Measurements from ENCODE around the gene TEK.
"Not testable (repeated sequence)": the region's sequence is repeated elsewhere in the genome, so short reads cannot be mapped to it uniquely, and the experiment has no call there.

The TEK gene

DNA sequence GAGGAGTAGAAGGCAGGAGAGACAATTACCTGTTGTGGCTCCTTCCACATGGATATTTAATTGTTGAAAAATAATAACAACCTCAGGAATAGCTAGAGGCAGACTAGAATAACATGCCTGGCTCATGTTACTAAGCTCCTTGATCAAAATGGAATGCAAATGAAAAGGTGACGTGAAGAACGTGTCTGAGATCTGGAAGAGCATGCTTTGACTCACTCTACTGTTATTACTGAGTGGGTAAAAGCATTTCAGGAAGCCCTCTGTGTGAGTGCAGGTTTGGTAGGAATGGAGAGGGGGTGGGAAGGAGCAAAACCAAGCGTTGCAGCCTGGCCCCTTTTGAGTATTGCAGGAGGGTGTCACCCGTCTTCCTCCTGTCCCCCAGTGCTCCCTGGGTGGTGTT is 103.2 kb downstream of the TEK start:
- in situ Hi-C loops (cut with HindIII; ENCODE audit: low sequenced_read_pairs) = no loop called here

DNA sequence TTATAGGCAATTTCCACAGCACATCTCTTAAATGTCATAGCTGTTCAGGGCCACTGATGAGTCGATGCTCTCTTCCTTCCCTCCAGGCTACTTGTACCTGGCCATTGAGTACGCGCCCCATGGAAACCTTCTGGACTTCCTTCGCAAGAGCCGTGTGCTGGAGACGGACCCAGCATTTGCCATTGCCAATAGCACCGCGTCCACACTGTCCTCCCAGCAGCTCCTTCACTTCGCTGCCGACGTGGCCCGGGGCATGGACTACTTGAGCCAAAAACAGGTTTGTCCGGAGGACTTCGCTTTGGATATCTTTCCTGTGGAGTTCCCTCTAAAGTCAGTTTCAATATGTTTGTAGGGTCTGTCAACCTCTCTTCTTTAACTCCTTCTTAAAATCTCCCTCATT is 103.6 kb downstream of the TEK start:
- in situ Hi-C loops (cut with HindIII; ENCODE audit: low sequenced_read_pairs) = no loop called here

DNA sequence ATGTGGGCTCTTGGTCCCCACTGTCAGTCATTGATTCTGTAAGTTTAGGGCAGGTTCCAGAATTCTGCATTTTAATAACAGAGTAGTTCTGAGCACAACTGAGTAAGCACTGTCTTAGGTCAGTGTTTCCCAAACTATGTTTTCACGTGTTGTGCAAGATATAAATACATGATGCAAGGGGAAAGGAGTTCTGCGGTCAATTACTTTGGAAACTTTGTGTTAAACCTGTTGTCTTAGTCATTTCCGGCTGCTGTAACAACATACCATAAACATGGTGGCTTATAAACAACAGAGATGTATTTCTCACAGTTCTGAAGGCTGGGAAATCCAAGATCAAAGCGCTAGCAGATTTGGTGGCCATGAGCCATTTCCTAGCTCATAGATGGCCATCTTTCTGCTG is 118.2 kb downstream of the TEK start:
- in situ Hi-C loops (cut with HindIII; ENCODE audit: low sequenced_read_pairs) = no loop called here

DNA sequence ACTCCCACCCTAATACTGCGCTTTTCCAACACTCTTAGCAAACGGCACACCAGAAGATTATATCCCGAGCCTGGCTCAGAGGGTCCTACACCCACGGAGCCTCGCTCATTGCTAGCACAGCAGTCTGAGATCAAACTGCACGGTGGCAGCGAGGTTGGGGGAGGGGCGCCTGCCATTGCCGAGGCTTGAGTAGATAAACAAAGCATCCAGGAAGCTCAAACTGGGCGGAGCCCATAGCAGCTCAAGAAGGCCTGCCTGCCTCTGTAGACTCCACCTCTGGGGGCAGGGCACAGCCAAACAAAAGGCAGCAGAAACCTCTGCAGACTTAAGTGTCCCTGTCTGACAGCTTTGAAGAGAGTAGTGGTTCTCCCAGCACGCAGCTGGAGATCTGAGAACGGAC is 130.6 kb downstream of the TEK start:
- in situ Hi-C loops (cut with HindIII; ENCODE audit: low sequenced_read_pairs) = not testable (repeated sequence)

DNA sequence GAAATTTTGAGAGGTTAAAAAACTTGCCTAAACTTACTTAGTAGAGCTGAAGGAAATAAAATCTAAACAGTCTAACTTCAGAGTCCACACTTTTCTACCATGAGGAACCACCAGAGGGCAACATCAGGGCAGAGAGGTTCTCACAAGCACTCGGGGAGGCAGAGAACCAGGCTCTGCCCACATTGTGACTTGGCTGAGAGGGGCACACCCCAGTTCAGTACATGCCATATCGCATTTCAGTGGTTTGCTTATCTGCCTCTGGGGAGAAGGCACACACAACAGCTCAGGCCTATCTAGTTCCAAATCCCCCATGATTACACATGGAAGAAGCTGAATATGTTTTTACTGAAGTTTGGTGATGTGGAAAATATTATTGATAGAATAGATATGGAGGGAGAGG is 138.7 kb downstream of the TEK start:
- in situ Hi-C loops (cut with HindIII; ENCODE audit: low sequenced_read_pairs) = no loop called here

DNA sequence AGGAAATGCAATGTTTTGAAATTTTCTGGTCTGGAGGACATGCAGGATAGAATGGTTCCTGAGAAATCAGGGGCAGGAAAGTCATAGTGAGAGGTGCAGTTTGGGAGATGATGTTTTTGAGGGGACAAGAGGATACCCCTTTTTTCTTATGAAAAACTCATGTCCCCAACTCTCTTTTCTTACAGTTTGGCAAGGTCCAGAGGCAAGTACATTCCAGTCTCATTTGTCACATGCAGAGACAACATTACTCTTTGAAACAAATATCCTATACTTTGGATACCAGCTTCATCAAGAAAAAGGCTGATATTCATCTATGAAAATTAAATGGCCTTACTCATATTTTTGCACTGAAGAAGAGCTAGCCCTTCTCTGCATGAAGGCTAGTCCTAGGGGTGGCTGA is 139.7 kb downstream of the TEK start:
- in situ Hi-C loops (cut with HindIII; ENCODE audit: low sequenced_read_pairs) = no loop called here

DNA sequence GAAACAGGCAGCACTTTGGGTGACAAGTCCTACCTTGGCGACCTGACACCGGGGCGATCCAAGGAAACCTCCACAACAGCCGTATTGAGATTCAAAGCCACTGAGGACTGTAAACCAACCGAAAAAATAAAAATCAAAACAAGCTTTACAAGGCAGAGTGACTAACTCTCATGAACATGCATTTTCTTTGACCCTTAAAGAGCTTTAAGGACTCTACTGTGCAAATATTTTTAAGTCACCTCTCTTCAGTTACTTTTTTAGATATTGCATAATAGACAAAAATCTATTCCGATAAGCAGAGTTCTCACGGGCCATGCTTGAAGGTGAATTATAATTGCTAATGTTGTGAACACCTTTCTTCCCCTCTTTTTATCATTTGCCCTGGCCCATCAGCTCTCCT is 149.6 kb downstream of the TEK start:
- in situ Hi-C loops (cut with HindIII; ENCODE audit: low sequenced_read_pairs) = no loop called here

DNA sequence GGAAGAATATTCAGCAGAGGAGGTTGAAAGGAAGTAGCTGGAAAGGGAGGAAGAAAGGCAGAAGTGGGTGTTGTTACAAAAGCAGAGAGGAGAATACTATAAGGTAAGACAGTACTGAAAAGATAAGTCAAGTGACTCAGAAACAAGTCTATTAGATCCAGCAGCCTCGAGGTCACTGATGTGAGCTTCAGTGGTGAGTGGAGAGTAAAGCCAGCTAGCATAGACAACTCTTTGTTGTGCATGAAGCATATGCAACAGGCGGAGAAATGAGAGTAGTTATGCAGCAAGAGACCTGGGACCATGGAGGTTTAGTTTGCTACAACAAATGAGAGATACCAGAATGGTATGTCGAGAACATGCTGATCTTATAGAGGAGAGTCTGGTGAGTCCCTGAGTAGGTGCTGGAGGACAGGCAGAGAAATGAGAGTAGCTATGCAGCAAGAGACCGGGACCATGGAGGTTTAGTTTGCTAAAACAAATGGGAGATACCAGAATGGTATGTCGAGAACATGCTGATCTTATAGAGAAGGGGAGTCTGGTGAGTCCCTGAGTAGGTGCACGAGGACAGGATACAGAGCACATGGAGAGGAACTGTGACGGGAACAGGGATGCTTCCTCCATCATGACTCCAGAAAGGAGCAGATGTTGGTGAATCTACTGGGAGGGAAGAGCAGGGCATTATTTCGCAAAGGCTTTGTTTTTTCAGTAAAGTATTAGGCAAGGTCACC is 151.9 kb downstream of the TEK start:
- in situ Hi-C loops (cut with HindIII; ENCODE audit: low sequenced_read_pairs) = no loop called here

DNA sequence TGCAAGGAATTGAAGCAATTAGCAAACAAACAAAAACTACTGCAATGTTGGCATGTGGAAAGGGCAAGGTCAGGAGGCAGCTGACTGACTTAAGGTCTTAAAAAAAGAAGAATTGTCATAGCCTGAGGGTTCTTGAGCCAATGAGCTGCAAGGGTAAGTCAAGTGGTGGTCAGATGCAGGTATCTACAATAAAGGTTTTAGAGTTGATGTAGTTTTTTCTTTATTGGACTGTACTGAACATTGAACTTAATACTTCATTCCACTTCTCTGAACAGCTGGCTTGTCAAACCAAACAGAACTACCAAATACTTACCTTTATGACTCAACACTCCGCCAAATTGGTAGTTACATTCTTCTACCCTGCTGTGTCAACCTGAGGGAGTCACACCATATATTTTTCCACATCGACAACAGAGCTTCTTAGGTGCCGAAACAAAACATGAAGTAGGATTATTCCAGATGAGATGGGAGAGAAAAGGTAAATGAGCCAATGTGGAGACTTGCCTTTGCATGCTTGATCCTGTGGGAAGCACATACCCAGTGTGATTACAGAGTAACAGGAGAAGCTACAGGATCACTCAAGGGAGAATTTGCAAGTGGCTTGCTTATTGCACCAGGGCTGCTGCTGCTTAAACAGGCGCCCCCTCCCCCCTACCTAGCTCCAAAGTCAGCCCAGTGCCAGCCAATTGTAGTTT is 152.6 kb downstream of the TEK start:
- in situ Hi-C loops (cut with HindIII; ENCODE audit: low sequenced_read_pairs) = no loop called here

DNA sequence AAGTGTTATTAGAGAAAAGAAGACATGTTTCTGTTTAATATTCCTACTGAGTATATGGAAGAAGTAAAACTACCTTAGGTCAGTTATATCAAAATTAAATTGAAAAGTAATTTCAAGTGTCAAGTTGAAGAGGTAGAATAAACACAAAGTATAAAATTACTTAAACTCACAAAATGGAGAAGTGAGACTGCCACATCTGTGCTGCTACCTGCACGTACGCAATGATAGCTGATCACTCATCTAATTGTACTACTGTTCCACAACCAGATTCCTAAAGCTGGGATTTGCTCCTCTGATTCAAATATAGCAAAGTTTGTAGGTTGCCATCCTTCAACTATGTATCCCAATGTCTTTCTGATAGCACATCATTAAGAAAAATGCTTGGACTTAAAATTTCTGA is 163.1 kb downstream of the TEK start:
- in situ Hi-C loops (cut with HindIII; ENCODE audit: low sequenced_read_pairs) = no loop called here

DNA sequence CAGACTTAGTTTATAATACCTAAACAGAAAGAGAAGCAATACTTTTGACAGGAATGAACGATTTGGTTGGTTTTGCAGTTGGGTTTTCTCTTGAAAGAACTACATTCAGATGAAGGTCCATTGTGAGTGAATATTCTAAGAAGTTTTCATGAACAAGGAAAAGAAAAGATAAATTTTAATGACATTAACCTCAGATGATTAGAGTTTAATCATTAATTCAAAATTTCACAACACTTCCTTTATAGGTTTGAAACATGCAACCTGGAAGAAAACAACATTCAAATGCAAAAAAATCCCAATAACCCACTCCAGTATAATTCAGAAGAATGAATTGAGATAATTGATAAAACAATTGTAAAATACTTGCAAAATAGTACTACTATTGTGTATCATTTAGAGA is 164.2 kb downstream of the TEK start:
- in situ Hi-C loops (cut with HindIII; ENCODE audit: low sequenced_read_pairs) = no loop called here

DNA sequence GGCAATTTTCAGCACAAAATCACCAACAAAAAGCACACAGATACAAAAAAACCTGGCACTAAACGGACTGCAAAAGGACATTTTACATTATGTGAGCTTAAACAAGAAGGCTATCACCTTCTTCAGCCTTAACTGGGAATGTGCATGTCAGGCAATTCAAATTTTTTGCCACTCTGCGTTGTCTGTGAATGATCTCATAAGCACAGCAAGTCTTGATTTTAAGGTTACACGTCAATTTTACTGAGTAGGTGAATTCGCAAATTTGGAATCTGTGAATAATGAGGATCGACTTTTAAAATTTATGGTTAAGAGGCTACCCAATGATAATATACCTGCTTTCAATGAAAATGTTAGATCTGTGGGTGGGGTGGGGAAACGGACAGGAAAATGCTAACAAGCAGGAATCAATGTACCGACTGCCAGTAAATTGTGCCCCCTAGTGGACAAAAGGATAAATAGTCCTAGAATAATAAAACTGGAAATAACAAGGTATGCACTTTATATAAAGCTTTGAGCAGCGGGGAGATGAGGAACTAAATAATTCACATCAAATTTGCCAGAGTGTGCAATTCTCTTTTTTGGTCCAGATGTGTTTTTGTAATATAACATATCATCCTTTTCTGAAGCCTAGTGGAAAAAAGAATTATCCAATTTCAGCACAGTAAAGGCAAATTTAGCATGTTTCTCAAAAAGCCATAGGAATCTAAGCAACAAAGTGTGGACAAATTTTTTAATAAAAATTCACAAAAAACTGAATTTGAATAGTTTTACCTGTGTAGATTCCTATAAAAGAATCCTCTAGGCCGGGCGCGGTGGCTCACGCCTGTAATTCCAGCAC is 167.4 kb downstream of the TEK start:
- in situ Hi-C loops (cut with HindIII; ENCODE audit: low sequenced_read_pairs) = loop anchor here (25.0 kb wide), 1 partner anchor 239 kb away; no protein-coding TSS in a partner anchor

DNA sequence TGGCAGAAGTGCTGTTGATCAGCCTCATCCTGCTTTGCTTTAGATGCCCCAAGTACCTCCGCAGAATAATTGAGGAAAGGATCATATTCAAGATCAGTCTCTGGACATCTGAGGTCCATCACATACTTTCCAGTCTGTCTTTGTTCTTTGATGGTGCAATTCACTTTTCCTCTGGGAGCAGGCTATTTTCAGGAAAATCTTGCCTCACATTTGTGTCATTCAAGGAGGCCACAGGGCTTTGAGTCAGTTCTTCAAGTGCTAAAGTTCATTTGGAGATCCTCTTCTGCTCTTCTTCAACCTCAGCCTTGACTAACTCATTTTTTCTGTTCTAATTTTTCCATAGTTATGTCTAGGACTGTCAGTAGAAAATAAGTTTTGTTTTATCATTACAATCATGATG is 169.3 kb downstream of the TEK start:
- in situ Hi-C loops (cut with HindIII; ENCODE audit: low sequenced_read_pairs) = loop anchor here (25.0 kb wide), 1 partner anchor 241 kb away; no protein-coding TSS in a partner anchor

DNA sequence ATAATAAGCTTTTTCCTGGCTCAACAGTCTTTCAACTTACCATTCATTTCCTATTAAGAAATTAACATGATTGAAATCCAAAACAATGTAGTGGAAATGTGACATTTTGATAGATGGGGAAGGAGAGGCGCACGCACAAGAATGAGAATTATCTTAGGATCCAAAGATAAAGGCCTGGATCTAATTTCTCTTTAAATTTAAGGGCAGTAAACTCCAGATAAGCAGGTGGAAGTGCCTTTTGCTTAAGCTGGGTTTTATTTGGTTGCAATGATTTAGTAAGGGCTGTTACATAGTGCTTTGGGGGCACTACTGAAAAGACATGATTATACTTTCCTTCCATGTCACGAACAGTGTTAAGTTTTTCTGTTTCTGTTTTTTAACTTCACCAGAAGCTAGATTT is 170.6 kb downstream of the TEK start:
- in situ Hi-C loops (cut with HindIII; ENCODE audit: low sequenced_read_pairs) = loop anchor here (25.0 kb wide), 1 partner anchor 242 kb away; no protein-coding TSS in a partner anchor

All from DLD1 (cell line).